Measurements from ENCODE around the gene SLAMF9. TPM values are rescaled to one million over a fixed set of nuclear protein-coding genes. Genes with fewer than 3 reads are reported as not detected.

The SLAMF9 gene
- total RNA-seq, 1 experiment from 2014 or later: not detected

GRCh38 chr1:159927849-159928431, 26.1 kb downstream of the SLAMF9 start:
- H3K4me3 Mint-ChIP-seq: no peak overlapping the region
- no peak overlapping the region for H3K27ac Mint-ChIP-seq
- peaks cover 27% of the 10 kb centered on the region for H3K4me1 Mint-ChIP-seq
- no peaks in the 10 kb centered on the region for H3K9me3 Mint-ChIP-seq
- CTCF ChIA-PET: interaction anchor here (0.8 to 1.3 kb wide), 2 partner anchors 79 to 171 kb away, joined by 5 read pairs; partner anchors contain the start of gene IGSF8
- peaks cover 18% of the 10 kb centered on the region for H3K27me3 Mint-ChIP-seq (ENCODE audit: low read depth)
- DNase-seq (ENCODE audit: low spot score): no peak
- POLR2A ChIA-PET: no interaction called here
- no peak for ATAC-seq
- TF ChIP-seq CREB1 (CRISPR knock-in tag; IDR thresholded peaks at IDR 0.05) (no peak), CBFB (CRISPR knock-in tag; IDR thresholded peaks at IDR 0.05; ENCODE audit: low read depth) (no peak), NR1H2 (CRISPR knock-in tag; IDR thresholded peaks at IDR 0.05) (no peak), ZNF423 (CRISPR knock-in tag; IDR thresholded peaks at IDR 0.05) (no peak), OVOL2 (CRISPR knock-in tag; IDR thresholded peaks at IDR 0.05; ENCODE audit: borderline replicate concordance) (no peak), ATF2 (CRISPR knock-in tag; IDR thresholded peaks at IDR 0.05; ENCODE audit: borderline replicate concordance, low read depth) (no peak), IRF2 (CRISPR knock-in tag; IDR thresholded peaks at IDR 0.05; ENCODE audit: borderline replicate concordance, low read depth) (no peak), MAX (CRISPR knock-in tag; IDR thresholded peaks at IDR 0.05) (no peak), MYBL2 (CRISPR knock-in tag; IDR thresholded peaks at IDR 0.05) (no peak), ZNF263 (CRISPR knock-in tag; IDR thresholded peaks at IDR 0.05; ENCODE audit: low read depth) (no peak), SP1 (CRISPR knock-in tag; conservative IDR thresholded peaks at IDR 0.05) (no peak), KAT7 (CRISPR knock-in tag; IDR thresholded peaks at IDR 0.05; ENCODE audit: borderline replicate concordance) (no peak), ETV6 (CRISPR knock-in tag; IDR thresholded peaks at IDR 0.05) (no peak), GABPB1 (CRISPR knock-in tag; IDR thresholded peaks at IDR 0.05) (no peak), ATF6 (CRISPR knock-in tag; IDR thresholded peaks at IDR 0.05) (no peak), FOXP1 (CRISPR knock-in tag; IDR thresholded peaks at IDR 0.05; ENCODE audit: borderline replicate concordance) (no peak), TEAD1 (CRISPR knock-in tag; IDR thresholded peaks at IDR 0.05) (no peak), JUN (CRISPR knock-in tag; IDR thresholded peaks at IDR 0.05) (no peak), ZNF317 (CRISPR knock-in tag; IDR thresholded peaks at IDR 0.05; ENCODE audit: borderline replicate concordance, low read depth) (no peak)
- H3K36me3 Mint-ChIP-seq: peaks cover 23% of the 10 kb centered on the region

- peaks cover 33% of the 10 kb centered on the region for H3K4me1 Mint-ChIP-seq
- H3K4me3 Mint-ChIP-seq: no peak overlapping the region
- ATAC-seq (no peak), DNase-seq (ENCODE audit: low spot score) (no peak)
- H3K27me3 Mint-ChIP-seq (ENCODE audit: low read depth): peaks cover 18% of the 10 kb centered on the region
- ChIA-PET POLR2A (no interaction called here), CTCF (interaction anchor here (1.2 to 1.6 kb wide), 3 partner anchors 80 to 171 kb away, joined by 3 to 5 read pairs (median 5); partner anchors contain the start of gene IGSF8)
- H3K36me3 Mint-ChIP-seq: peaks cover 21% of the 10 kb centered on the region
- TF ChIP-seq PREB (CRISPR knock-in tag; IDR thresholded peaks at IDR 0.05; ENCODE audit: borderline replicate concordance) (no peak), USF2 (CRISPR knock-in tag; IDR thresholded peaks at IDR 0.05) (no peak)
- H3K27ac Mint-ChIP-seq: no peak overlapping the region
- no peaks in the 10 kb centered on the region for H3K9me3 Mint-ChIP-seq
Observed at GRCh38 chr1:159927211-159927848, 26.7 kb downstream of the SLAMF9 start.
